ENCODE data around the gene TACO1. TPM values are rescaled to one million over a fixed set of nuclear protein-coding genes. Genes with fewer than 3 reads are reported as not detected.

TACO1 gene
- total and polyA plus RNA-seq, 2 donors (not counting 1 experiment from before 2014, with no cell fraction given): 18.7 to 26.9 TPM

GRCh38 chr17:63626551-63627180, 26.0 kb downstream of the TACO1 start:
- H3K79me2 ChIP-seq (ENCODE audit: control insufficient read depth, insufficient read depth, low read length): peaks cover 39% of the 10 kb centered on the region
- no peak overlapping the region for H3K27ac ChIP-seq (ENCODE audit: insufficient read depth, low read length)
- H2AFZ ChIP-seq (ENCODE audit: low read length): no peak overlapping the region

GRCh38 chr17:63629627-63630026, 28.9 kb downstream of the TACO1 start:
- Histone ChIP-seq H3K4me1 (ENCODE audit: control insufficient read depth, extremely low read depth, insufficient read depth, low read length) (no peaks in the 10 kb centered on the region), H3K4me2 (ENCODE audit: extremely low read depth, insufficient read depth, low read length) (no peak overlapping the region), H3K4me3 (replicated peaks in 1 of 4; ENCODE audit: control extremely low read depth in 1 of 4, insufficient read depth in 1 of 4, low read depth in 3 of 4, low read length in 4 of 4) (no peak overlapping the region), H3K36me3 (ENCODE audit: control insufficient read depth, insufficient read depth, low read length) (no peaks in the 10 kb centered on the region), H3K79me2 (ENCODE audit: control insufficient read depth, insufficient read depth, low read length) (peaks cover 23% of the 10 kb centered on the region), H3K27me3 (ENCODE audit: control insufficient read depth, insufficient read depth, low read length) (no peaks in the 10 kb centered on the region), H2AFZ (ENCODE audit: low read length) (no peak overlapping the region), H3K9me3 (ENCODE audit: control insufficient read depth, insufficient read depth, low read depth, low read length) (no peaks in the 10 kb centered on the region), H3K9ac (ENCODE audit: insufficient read depth, low read length) (no peak overlapping the region), H3K27ac (ENCODE audit: insufficient read depth, low read length) (no peak overlapping the region), H4K20me1 (ENCODE audit: control insufficient read depth, extremely low read depth, insufficient read depth, low read length) (no peaks in the 10 kb centered on the region)
- DNase-seq (ENCODE audit: low read depth in 2 of 2): no peak
- TF ChIP-seq EZH2 (IDR thresholded peaks at IDR 0.05; ENCODE audit: low read length, missing control alignments) (no peak), CTCF (conservative IDR thresholded peaks at IDR 0.05 in 1 of 2, IDR thresholded peaks at IDR 0.05 in 1 of 2; ENCODE audit: low read depth in 1 of 2, low read length in 2 of 2) (no peak)

More at GRCh38 chr17:63626551-63627180, 26.0 kb downstream of the TACO1 start:
- Histone ChIP-seq H3K9me3 (ENCODE audit: control insufficient read depth, insufficient read depth, low read depth, low read length) (no peaks in the 10 kb centered on the region), H3K9ac (ENCODE audit: insufficient read depth, low read length) (no peak overlapping the region), H3K27me3 (ENCODE audit: control insufficient read depth, insufficient read depth, low read length) (no peaks in the 10 kb centered on the region), H3K4me3 (replicated peaks in 1 of 4; ENCODE audit: control extremely low read depth in 1 of 4, insufficient read depth in 1 of 4, low read depth in 3 of 4, low read length in 4 of 4) (peak overlapping the region in 1 of 4 experiments; percentile 15), H3K36me3 (ENCODE audit: control insufficient read depth, insufficient read depth, low read length) (no peaks in the 10 kb centered on the region), H4K20me1 (ENCODE audit: control insufficient read depth, extremely low read depth, insufficient read depth, low read length) (no peaks in the 10 kb centered on the region), H3K4me1 (ENCODE audit: control insufficient read depth, extremely low read depth, insufficient read depth, low read length) (no peaks in the 10 kb centered on the region), H3K4me2 (ENCODE audit: extremely low read depth, insufficient read depth, low read length) (peak overlapping the region; percentile 70)
- TF ChIP-seq CTCF (conservative IDR thresholded peaks at IDR 0.05 in 1 of 2, IDR thresholded peaks at IDR 0.05 in 1 of 2; ENCODE audit: low read depth in 1 of 2, low read length in 2 of 2) (no peak), EZH2 (IDR thresholded peaks at IDR 0.05; ENCODE audit: low read length, missing control alignments) (no peak)
- peak; percentile 29 to 45 for DNase-seq (ENCODE audit: low read depth in 2 of 2)

GRCh38 chr17:63631062-63631461, 30.4 kb downstream of the TACO1 start:
- Histone ChIP-seq H3K36me3 (ENCODE audit: control insufficient read depth, insufficient read depth, low read length) (no peaks in the 10 kb centered on the region), H3K4me1 (ENCODE audit: control insufficient read depth, extremely low read depth, insufficient read depth, low read length) (no peaks in the 10 kb centered on the region), H2AFZ (ENCODE audit: low read length) (no peak overlapping the region), H3K9ac (ENCODE audit: insufficient read depth, low read length) (no peak overlapping the region), H3K4me2 (ENCODE audit: extremely low read depth, insufficient read depth, low read length) (no peak overlapping the region), H3K27ac (ENCODE audit: insufficient read depth, low read length) (no peak overlapping the region), H3K79me2 (ENCODE audit: control insufficient read depth, insufficient read depth, low read length) (peaks cover 11% of the 10 kb centered on the region), H4K20me1 (ENCODE audit: control insufficient read depth, extremely low read depth, insufficient read depth, low read length) (no peaks in the 10 kb centered on the region), H3K4me3 (replicated peaks in 1 of 4; ENCODE audit: control extremely low read depth in 1 of 4, insufficient read depth in 1 of 4, low read depth in 3 of 4, low read length in 4 of 4) (no peak overlapping the region), H3K9me3 (ENCODE audit: control insufficient read depth, insufficient read depth, low read depth, low read length) (no peaks in the 10 kb centered on the region), H3K27me3 (ENCODE audit: control insufficient read depth, insufficient read depth, low read length) (no peaks in the 10 kb centered on the region)
- DNase-seq (ENCODE audit: low read depth in 2 of 2): no peak
- TF ChIP-seq EZH2 (IDR thresholded peaks at IDR 0.05; ENCODE audit: low read length, missing control alignments) (no peak), CTCF (conservative IDR thresholded peaks at IDR 0.05 in 1 of 2, IDR thresholded peaks at IDR 0.05 in 1 of 2; ENCODE audit: low read depth in 1 of 2, low read length in 2 of 2) (no peak)

All from fibroblast of lung (primary cell).